ENCODE results near the gene RAB17.

Gene RAB17

GRCh38 chr2:237570776-237571335 is 19.7 kb downstream of the RAB17 start:
- Histone ChIP-seq H3K4me3 (no peak overlapping the region), H3K27ac (no peak overlapping the region)
- no peak for DNase-seq (ENCODE audit: low spot score)
- TF ChIP-seq, protein P1, sequence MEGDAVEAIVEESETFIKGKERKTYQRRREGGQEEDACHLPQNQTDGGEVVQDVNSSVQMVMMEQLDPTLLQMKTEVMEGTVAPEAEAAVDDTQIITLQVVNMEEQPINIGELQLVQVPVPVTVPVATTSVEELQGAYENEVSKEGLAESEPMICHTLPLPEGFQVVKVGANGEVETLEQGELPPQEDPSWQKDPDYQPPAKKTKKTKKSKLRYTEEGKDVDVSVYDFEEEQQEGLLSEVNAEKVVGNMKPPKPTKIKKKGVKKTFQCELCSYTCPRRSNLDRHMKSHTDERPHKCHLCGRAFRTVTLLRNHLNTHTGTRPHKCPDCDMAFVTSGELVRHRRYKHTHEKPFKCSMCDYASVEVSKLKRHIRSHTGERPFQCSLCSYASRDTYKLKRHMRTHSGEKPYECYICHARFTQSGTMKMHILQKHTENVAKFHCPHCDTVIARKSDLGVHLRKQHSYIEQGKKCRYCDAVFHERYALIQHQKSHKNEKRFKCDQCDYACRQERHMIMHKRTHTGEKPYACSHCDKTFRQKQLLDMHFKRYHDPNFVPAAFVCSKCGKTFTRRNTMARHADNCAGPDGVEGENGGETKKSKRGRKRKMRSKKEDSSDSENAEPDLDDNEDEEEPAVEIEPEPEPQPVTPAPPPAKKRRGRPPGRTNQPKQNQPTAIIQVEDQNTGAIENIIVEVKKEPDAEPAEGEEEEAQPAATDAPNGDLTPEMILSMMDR (IDR thresholded peaks at IDR 0.05): no peak

DNA sequence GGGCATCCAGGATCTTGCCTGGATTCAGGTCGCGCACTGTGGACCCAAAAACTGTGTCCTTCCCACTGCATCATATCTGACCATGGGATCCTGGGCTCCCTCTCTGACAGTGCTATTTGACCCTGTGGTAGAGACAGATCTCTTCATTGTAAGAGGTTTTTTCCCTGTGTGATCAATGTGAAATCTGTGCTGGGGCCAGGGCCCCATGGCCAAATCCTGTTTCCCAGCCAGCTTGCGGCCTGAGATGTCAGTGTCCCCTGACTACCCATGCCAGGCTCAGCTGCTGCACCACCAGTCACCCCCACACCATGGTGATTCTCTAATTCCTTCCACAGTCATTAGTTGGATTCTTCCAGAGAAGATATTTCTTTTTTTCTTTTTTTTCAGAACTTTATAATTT is 20.6 kb downstream of the RAB17 start:
- TF ChIP-seq, protein P1 (IDR thresholded peaks at IDR 0.05): no peak
- no peak overlapping the region for H3K27ac ChIP-seq
- DNase-seq (ENCODE audit: low spot score): no peak
- H3K4me3 ChIP-seq: no peak overlapping the region

DNA sequence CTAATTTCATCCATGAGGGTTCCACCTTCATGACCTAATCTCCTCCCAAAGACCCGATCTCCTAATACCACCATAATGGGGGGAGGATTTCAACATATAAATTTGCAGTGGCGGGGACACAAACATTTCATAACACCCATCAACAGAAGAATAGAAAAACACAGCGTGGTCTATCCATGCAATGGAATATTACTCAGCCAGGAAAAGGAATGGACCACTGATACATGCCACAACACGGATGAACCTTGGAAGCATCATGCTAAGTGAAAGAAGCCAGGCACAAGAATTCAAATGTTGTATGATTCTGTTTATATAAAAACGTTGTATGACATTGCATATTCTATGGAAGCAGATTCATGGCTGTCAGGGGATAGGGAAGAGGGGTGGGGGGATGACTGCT is 21.5 kb downstream of the RAB17 start:
- Histone ChIP-seq H3K4me3 (no peak overlapping the region), H3K27ac (no peak overlapping the region)
- no peak for DNase-seq (ENCODE audit: low spot score)
- TF ChIP-seq, protein P1 (IDR thresholded peaks at IDR 0.05): no peak

- no peak for DNase-seq (ENCODE audit: low spot score)
- H3K4me3 ChIP-seq: no peak overlapping the region
Measured at GRCh38 chr2:237568121-237568660, 22.3 kb downstream of the RAB17 start.

DNA sequence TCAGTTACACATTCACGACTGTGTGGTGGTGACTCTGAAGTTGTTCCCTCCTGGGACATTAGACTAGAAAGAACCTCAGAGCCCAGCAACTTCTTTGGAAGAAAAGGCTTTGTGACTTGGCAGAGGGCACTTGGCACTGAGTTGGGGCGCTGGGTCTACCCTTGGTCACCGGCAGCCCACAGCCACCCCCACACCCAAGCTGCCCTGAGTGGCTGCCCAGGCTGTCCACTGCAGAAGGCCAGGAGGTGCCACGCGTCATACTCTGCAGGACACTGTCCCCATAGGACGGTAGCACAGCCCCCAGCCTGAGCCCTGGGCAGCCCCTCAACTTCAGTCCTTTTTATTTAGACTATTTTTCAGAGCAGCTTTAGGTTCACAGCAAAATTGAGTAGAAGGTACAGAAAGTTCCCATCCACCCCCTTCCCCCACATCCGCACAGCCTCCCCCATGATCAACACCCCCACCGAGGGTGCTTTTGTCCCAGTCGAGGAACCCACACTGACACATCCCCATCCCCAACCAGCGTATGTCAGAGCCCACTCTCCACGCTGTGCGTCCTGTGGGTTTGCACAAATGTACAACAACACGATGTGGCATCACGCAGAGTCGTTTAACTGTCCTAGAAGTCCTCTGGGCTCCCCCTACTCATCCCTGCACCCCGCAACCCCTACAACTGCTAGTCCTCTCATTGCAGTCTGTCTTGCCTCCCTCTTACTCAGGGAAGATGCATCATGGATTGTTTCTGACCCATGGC is 23.1 kb downstream of the RAB17 start:
- TF ChIP-seq, protein P1 (IDR thresholded peaks at IDR 0.05): no peak
- DNase-seq (ENCODE audit: low spot score): peak; percentile 66
- H3K27ac ChIP-seq: no peak overlapping the region
- no peak overlapping the region for H3K4me3 ChIP-seq

More at GRCh38 chr2:237568121-237568660, 22.3 kb downstream of the RAB17 start:
- TF ChIP-seq, protein P1 (IDR thresholded peaks at IDR 0.05): no peak
- no peak overlapping the region for H3K27ac ChIP-seq

- Histone ChIP-seq H3K4me3 (no peak within 1 kb of the TSS), H3K27ac (no peak within 1 kb of the TSS)
- DNase-seq (ENCODE audit: low spot score): no peak
- TF ChIP-seq, protein P1 (IDR thresholded peaks at IDR 0.05): no peak
Measured at GRCh38 chr2:237566401-237567235, 23.9 kb downstream of the RAB17 start, which contains the start of gene PRLH. TSS of gene PRLH (plus strand) at chr2:237566574. CDS start at chr2:237566574, 0 bp downstream.

Data from coronary artery (tissue), 2 donors.